ENCODE results near the gene EME2. TPM values are rescaled to one million over a fixed set of nuclear protein-coding genes. Genes with fewer than 3 reads are reported as not detected.
A peak's percentile ranks its signal among the peaks of the same experiment; 100 is the strongest.

Gene EME2
- total RNA-seq, 3 donors from 2014 or later (not counting 1 experiment from before 2014, with no cell fraction given): 30.0 to 33.8 (median 30.1) TPM

DNA sequence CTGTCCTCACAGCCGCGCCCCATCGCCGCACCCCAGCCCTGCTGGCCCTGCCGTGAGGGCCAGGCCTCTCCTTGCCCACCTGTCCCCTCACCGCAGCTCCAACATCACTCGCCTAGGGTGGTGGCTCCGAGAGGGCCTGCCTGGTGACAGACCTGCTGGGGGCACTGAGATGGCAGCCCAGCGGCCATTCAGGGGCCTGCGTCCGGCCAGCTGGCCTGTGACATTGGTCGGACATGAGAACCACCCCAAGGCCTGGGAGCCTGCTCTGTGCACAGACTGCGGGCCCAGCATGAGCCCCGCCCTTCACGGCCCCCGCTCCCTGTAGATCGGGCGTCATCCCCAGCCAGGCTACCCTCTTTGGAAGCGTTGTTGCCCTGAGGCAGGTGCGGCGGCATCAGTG, 13.1 kb upstream of the EME2 start:
- Histone ChIP-seq H3K27me3 (ENCODE audit: control insufficient read depth, insufficient read depth, low read length) (no peaks in the 10 kb centered on the region), H3K4me3 (ENCODE audit: low read length) (no peak overlapping the region), H3K4me1 (ENCODE audit: control insufficient read depth, insufficient read depth, low read length) (peaks cover 10% of the 10 kb centered on the region), H3K9me3 (ENCODE audit: control insufficient read depth, insufficient read depth, low read length) (no peaks in the 10 kb centered on the region), H3K36me3 (ENCODE audit: control insufficient read depth, insufficient read depth, low read length) (peaks cover 35% of the 10 kb centered on the region), H3K27ac (ENCODE audit: low read length) (no peak overlapping the region)
- Mint-ChIP-seq H3K36me3 (peaks cover 7% of the 10 kb centered on the region), H3K4me3 (no peak overlapping the region), H3K9me3 (no peaks in the 10 kb centered on the region), H3K27me3 (ENCODE audit: low read depth in 2 of 2) (no peaks in the 10 kb centered on the region), H3K4me1 (peaks cover 0 to 6% of the 10 kb centered on the region in 2 donors), H3K27ac (peak overlapping the region in 1 of 2 donors; percentile 45)
- 97% methylated on average over 21 of the region's 21 CpGs for WGBS (ENCODE audit: insufficient coverage)
- intact Hi-C loops (cut with micrococcal nuclease): no loop called here
- TF ChIP-seq, protein P1, sequence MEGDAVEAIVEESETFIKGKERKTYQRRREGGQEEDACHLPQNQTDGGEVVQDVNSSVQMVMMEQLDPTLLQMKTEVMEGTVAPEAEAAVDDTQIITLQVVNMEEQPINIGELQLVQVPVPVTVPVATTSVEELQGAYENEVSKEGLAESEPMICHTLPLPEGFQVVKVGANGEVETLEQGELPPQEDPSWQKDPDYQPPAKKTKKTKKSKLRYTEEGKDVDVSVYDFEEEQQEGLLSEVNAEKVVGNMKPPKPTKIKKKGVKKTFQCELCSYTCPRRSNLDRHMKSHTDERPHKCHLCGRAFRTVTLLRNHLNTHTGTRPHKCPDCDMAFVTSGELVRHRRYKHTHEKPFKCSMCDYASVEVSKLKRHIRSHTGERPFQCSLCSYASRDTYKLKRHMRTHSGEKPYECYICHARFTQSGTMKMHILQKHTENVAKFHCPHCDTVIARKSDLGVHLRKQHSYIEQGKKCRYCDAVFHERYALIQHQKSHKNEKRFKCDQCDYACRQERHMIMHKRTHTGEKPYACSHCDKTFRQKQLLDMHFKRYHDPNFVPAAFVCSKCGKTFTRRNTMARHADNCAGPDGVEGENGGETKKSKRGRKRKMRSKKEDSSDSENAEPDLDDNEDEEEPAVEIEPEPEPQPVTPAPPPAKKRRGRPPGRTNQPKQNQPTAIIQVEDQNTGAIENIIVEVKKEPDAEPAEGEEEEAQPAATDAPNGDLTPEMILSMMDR (IDR thresholded peaks at IDR 0.05): no peak
- ATAC-seq (no peak), DNase-seq (no peak)

GRCh38 chr16:1760911-1761310, 11.7 kb upstream of the EME2 start:
- intact Hi-C loops (cut with micrococcal nuclease): no loop called here
- Mint-ChIP-seq H3K4me3 (no peak overlapping the region), H3K4me1 (peaks cover 0 to 6% of the 10 kb centered on the region in 2 donors), H3K27ac (no peak overlapping the region), H3K27me3 (ENCODE audit: low read depth in 2 of 2) (no peaks in the 10 kb centered on the region), H3K36me3 (peaks cover 7% of the 10 kb centered on the region), H3K9me3 (no peaks in the 10 kb centered on the region)
- DNase-seq (no peak), ATAC-seq (no peak)
- H3K4me1 ChIP-seq (ENCODE audit: control insufficient read depth, insufficient read depth, low read length): peaks cover 15% of the 10 kb centered on the region
- H3K36me3 ChIP-seq (ENCODE audit: control insufficient read depth, insufficient read depth, low read length): peaks cover 43% of the 10 kb centered on the region
- no peak overlapping the region for H3K27ac ChIP-seq (ENCODE audit: low read length)
- WGBS (ENCODE audit: insufficient coverage): 94% methylated on average over 15 of the region's 15 CpGs
- H3K27me3 ChIP-seq (ENCODE audit: control insufficient read depth, insufficient read depth, low read length): no peaks in the 10 kb centered on the region
- TF ChIP-seq, protein P1 (IDR thresholded peaks at IDR 0.05): no peak
- no peak overlapping the region for H3K4me3 ChIP-seq (ENCODE audit: low read length)
- no peaks in the 10 kb centered on the region for H3K9me3 ChIP-seq (ENCODE audit: control insufficient read depth, insufficient read depth, low read length)

GRCh38 chr16:1761751-1762150, 10.9 kb upstream of the EME2 start:
- H3K4me1 ChIP-seq (ENCODE audit: control insufficient read depth, insufficient read depth, low read length): peaks cover 15% of the 10 kb centered on the region
- Mint-ChIP-seq H3K4me1 (peaks cover 0 to 4% of the 10 kb centered on the region in 2 donors), H3K27me3 (ENCODE audit: low read depth in 2 of 2) (no peaks in the 10 kb centered on the region), H3K4me3 (no peak overlapping the region), H3K27ac (no peak overlapping the region), H3K9me3 (no peaks in the 10 kb centered on the region), H3K36me3 (peaks cover 7% of the 10 kb centered on the region)
- H3K9me3 ChIP-seq (ENCODE audit: control insufficient read depth, insufficient read depth, low read length): no peaks in the 10 kb centered on the region
- H3K4me3 ChIP-seq (ENCODE audit: low read length): no peak overlapping the region
- H3K36me3 ChIP-seq (ENCODE audit: control insufficient read depth, insufficient read depth, low read length): peaks cover 50% of the 10 kb centered on the region
- DNase-seq (no peak), ATAC-seq (no peak)
- no peak overlapping the region for H3K27ac ChIP-seq (ENCODE audit: low read length)
- intact Hi-C loops (cut with micrococcal nuclease): no loop called here
- TF ChIP-seq, protein P1 (IDR thresholded peaks at IDR 0.05): no peak
- no peaks in the 10 kb centered on the region for H3K27me3 ChIP-seq (ENCODE audit: control insufficient read depth, insufficient read depth, low read length)
- WGBS (ENCODE audit: insufficient coverage): 90% methylated on average over 15 of the region's 15 CpGs

- H3K9me3 Mint-ChIP-seq: no peaks in the 10 kb centered on the region
- Histone ChIP-seq H3K27me3 (ENCODE audit: control insufficient read depth, insufficient read depth, low read length) (no peaks in the 10 kb centered on the region), H3K9me3 (ENCODE audit: control insufficient read depth, insufficient read depth, low read length) (no peaks in the 10 kb centered on the region), H3K4me3 (ENCODE audit: low read length) (no peak overlapping the region), H3K27ac (ENCODE audit: low read length) (no peak overlapping the region), H3K36me3 (ENCODE audit: control insufficient read depth, insufficient read depth, low read length) (peaks cover 53% of the 10 kb centered on the region), H3K4me1 (ENCODE audit: control insufficient read depth, insufficient read depth, low read length) (peaks cover 10% of the 10 kb centered on the region)
- WGBS (ENCODE audit: insufficient coverage): 94% methylated on average over 30 of the region's 30 CpGs
- H3K4me3 Mint-ChIP-seq: no peak overlapping the region
- TF ChIP-seq, protein P1 (IDR thresholded peaks at IDR 0.05): no peak
- H3K27ac Mint-ChIP-seq: no peak overlapping the region
- no peaks in the 10 kb centered on the region for H3K4me1 Mint-ChIP-seq
- ATAC-seq (no peak), DNase-seq (no peak)
- intact Hi-C loops (cut with micrococcal nuclease): no loop called here
- H3K27me3 Mint-ChIP-seq (ENCODE audit: low read depth in 2 of 2): no peaks in the 10 kb centered on the region
- H3K36me3 Mint-ChIP-seq: peaks cover 7% of the 10 kb centered on the region
These were observed 10.3 kb upstream of the EME2 start for GRCh38 chr16:1762196-1762878.
